ENCODE measurements around the gene TIMM44.

GRCh38 chr19:7888145-7888825, 55.2 kb downstream of the TIMM44 start, which contains the start of gene LRRC8E:
- TF ChIP-seq CTCF (IDR thresholded peaks at IDR 0.05 in 4 of 5, conservative IDR thresholded peaks at IDR 0.05 in 1 of 5), result no peak
- TF ChIP-seq POLR2A (IDR thresholded peaks at IDR 0.05), result no peak

Measured in gastrocnemius medialis (tissue), 4 donors.